GM13976 (cell line): ENCODE measurements around the gene MEST.
"Not testable (repeated sequence)": the region's sequence is repeated elsewhere in the genome, so short reads cannot be mapped to it uniquely, and the experiment has no call there.

ENCODE experiments used
- DNase-seq: peaks from one replicate; pipeline ENCODE4 v3.0.0; 2012; ENCODE audit warnings: low spot score
- CTCF ChIP-seq: IDR thresholded peaks from 2 replicates; pipeline ENCODE4 v1.5.1; 2012; ENCODE audit warnings: borderline replicate concordance, mild to moderate bottlenecking; ENCODE audit not compliant: insufficient read depth; ENCODE audit errors: extremely low read depth, missing control alignments, control extremely low read depth
- in situ Hi-C: fragments of 300-500 bp; cut with MboI; formaldehyde crosslinking; loops from one replicate; pipeline ENCODE4 v1.12.0; 2022; ENCODE audit warnings: low sequenced_read_pairs, mixed read lengths, inconsistent platforms; ENCODE audit not compliant: unreplicated experiment

The MEST gene

GRCh38 chr7:130494431-130494858, 2.6 kb downstream of the MEST start:
- in situ Hi-C loops = loop anchor here (25.0 kb wide), 1 partner anchor 432 kb away; the partner anchor contains the start of genes KLHDC10 and ZC3HC1
- TF ChIP-seq CTCF = no peak
- DNase-seq = no peak

GRCh38 chr7:130500463-130500862, 8.6 kb downstream of the MEST start:
- no peak for TF ChIP-seq CTCF
- no peak for DNase-seq

GRCh38 chr7:130500910-130501309, 9.0 kb downstream of the MEST start:
- in situ Hi-C loops = no loop called here
- DNase-seq = no peak

More at GRCh38 chr7:130500463-130500862, 8.6 kb downstream of the MEST start:
- in situ Hi-C loops = no loop called here

GRCh38 chr7:130505753-130506152, 13.9 kb downstream of the MEST start:
- no peak for DNase-seq
- in situ Hi-C loops = no loop called here
- TF ChIP-seq CTCF = no peak

More at GRCh38 chr7:130500910-130501309, 9.0 kb downstream of the MEST start:
- no peak for TF ChIP-seq CTCF

- DNase-seq = no peak
- in situ Hi-C loops = no loop called here
- TF ChIP-seq CTCF = no peak
Observed at GRCh38 chr7:130506358-130506757, 14.5 kb downstream of the MEST start.

GRCh38 chr7:130512038-130512437, 20.2 kb downstream of the MEST start:
- in situ Hi-C loops, DNase-seq: not testable (repeated sequence)

- in situ Hi-C loops = no loop called here
- TF ChIP-seq CTCF = no peak
- DNase-seq = no peak
Observed at GRCh38 chr7:130513447-130513846, 21.6 kb downstream of the MEST start.
